Skeletal muscle satellite cell (primary cell): ENCODE measurements around the gene CYB561D2.

Experiments
- H3K27me3 ChIP-seq: 2 replicates; pipeline ENCODE4 v1.7.0; 2013; ENCODE audit warnings: low read length; ENCODE audit not compliant: control insufficient read depth, insufficient read depth
- H3K36me3 ChIP-seq: 2 replicates; pipeline ENCODE4 v1.7.0; 2013; ENCODE audit warnings: mild to moderate bottlenecking, control low read depth, low read length; ENCODE audit not compliant: insufficient read depth
- H3K4me1 ChIP-seq: 2 replicates; pipeline ENCODE4 v1.7.0; 2013; ENCODE audit warnings: low read length; ENCODE audit not compliant: control insufficient read depth, insufficient read depth
- H3K4me2 ChIP-seq: 2 replicates; pipeline ENCODE4 v1.7.0; 2013; ENCODE audit warnings: mild to moderate bottlenecking, low read length
- H3K4me3 ChIP-seq: 2 replicates; pipeline ENCODE4 v1.7.0; 2013; ENCODE audit warnings: low read length
- H3K9ac ChIP-seq: 2 replicates; pipeline ENCODE4 v1.7.0; 2013; ENCODE audit warnings: mild to moderate bottlenecking, low read depth, low read length, moderate library complexity
- H3K9me3 ChIP-seq: replicated peaks from 2 replicates; pipeline ENCODE4 v1.7.0; 2013; ENCODE audit warnings: mild to moderate bottlenecking, control low read depth, low read length

The CYB561D2 gene

GRCh38 chr3:50325113-50325480 lies 25.6 kb upstream of the CYB561D2 start:
- Histone ChIP-seq H3K4me3 (no peak overlapping the region), H3K36me3 (peaks cover 18% of the 10 kb centered on the region)

GRCh38 chr3:50325497-50326181 lies 25.0 kb upstream of the CYB561D2 start:
- H3K4me2 ChIP-seq, result no peak overlapping the region
- no peaks in the 10 kb centered on the region for H3K27me3 ChIP-seq
- H3K9ac ChIP-seq, result no peak overlapping the region
- no peaks in the 10 kb centered on the region for H3K9me3 ChIP-seq
- H3K4me1 ChIP-seq, result peaks cover 25% of the 10 kb centered on the region
- no peak overlapping the region for H3K4me3 ChIP-seq
- peaks cover 23% of the 10 kb centered on the region for H3K36me3 ChIP-seq

More at GRCh38 chr3:50325113-50325480, 25.6 kb upstream of the CYB561D2 start:
- no peak overlapping the region for H3K4me2 ChIP-seq
- H3K4me1 ChIP-seq, result peaks cover 30% of the 10 kb centered on the region
- no peaks in the 10 kb centered on the region for H3K27me3 ChIP-seq
- H3K9ac ChIP-seq, result no peak overlapping the region
- no peaks in the 10 kb centered on the region for H3K9me3 ChIP-seq

- Histone ChIP-seq H3K4me3 (no peak overlapping the region), H3K4me2 (no peak overlapping the region), H3K9me3 (no peaks in the 10 kb centered on the region), H3K27me3 (no peaks in the 10 kb centered on the region), H3K4me1 (peaks cover 25% of the 10 kb centered on the region), H3K9ac (no peak overlapping the region), H3K36me3 (peaks cover 28% of the 10 kb centered on the region)
These were observed 24.5 kb upstream of the CYB561D2 start for GRCh38 chr3:50326182-50326541.

- peaks cover 21% of the 10 kb centered on the region for H3K4me1 ChIP-seq
- H3K9ac ChIP-seq, result peak overlapping the region; percentile 96
These were observed 23.5 kb upstream of the CYB561D2 start for GRCh38 chr3:50327129-50327528.

GRCh38 chr3:50327943-50328691 lies 22.5 kb upstream of the CYB561D2 start, which contains the start of gene TUSC2:
Gene TUSC2 (minus strand): TSS chr3:50328223. CDS start chr3:50328099, 124 bp downstream.
- Histone ChIP-seq H3K9me3 (no peaks in the 10 kb centered on the region), H3K36me3 (peaks cover 39% of the 10 kb centered on the region), H3K4me3 (peak within 1 kb of the TSS; percentile 92), H3K4me1 (peaks cover 15% of the 10 kb centered on the region), H3K4me2 (peak within 1 kb of the TSS; percentile 99), H3K27me3 (no peaks in the 10 kb centered on the region), H3K9ac (peak within 1 kb of the TSS; percentile 96)

More at GRCh38 chr3:50327129-50327528, 23.5 kb upstream of the CYB561D2 start:
- H3K36me3 ChIP-seq, result peaks cover 38% of the 10 kb centered on the region
- H3K27me3 ChIP-seq, result no peaks in the 10 kb centered on the region
- H3K9me3 ChIP-seq, result no peaks in the 10 kb centered on the region
- peak overlapping the region; percentile 92 for H3K4me3 ChIP-seq
- peak overlapping the region; percentile 99 for H3K4me2 ChIP-seq

- peaks cover 39% of the 10 kb centered on the region for H3K36me3 ChIP-seq
- H3K4me1 ChIP-seq, result peaks cover 37% of the 10 kb centered on the region
These were observed 20.3 kb upstream of the CYB561D2 start for GRCh38 chr3:50330330-50330729.

GRCh38 chr3:50331364-50331907 lies 19.2 kb upstream of the CYB561D2 start:
- Histone ChIP-seq H3K27me3 (no peaks in the 10 kb centered on the region), H3K4me3 (no peak overlapping the region), H3K9ac (no peak overlapping the region), H3K36me3 (peaks cover 33% of the 10 kb centered on the region), H3K9me3 (no peaks in the 10 kb centered on the region), H3K4me1 (peaks cover 47% of the 10 kb centered on the region), H3K4me2 (no peak overlapping the region)

More at GRCh38 chr3:50330330-50330729, 20.3 kb upstream of the CYB561D2 start:
- Histone ChIP-seq H3K4me3 (no peak overlapping the region), H3K9ac (no peak overlapping the region), H3K9me3 (no peaks in the 10 kb centered on the region), H3K4me2 (no peak overlapping the region), H3K27me3 (no peaks in the 10 kb centered on the region)

GRCh38 chr3:50333744-50334328 lies 16.8 kb upstream of the CYB561D2 start:
- H3K4me1 ChIP-seq, result peaks cover 45% of the 10 kb centered on the region
- H3K9me3 ChIP-seq, result no peaks in the 10 kb centered on the region
- H3K9ac ChIP-seq, result peak overlapping the region; percentile 32
- H3K27me3 ChIP-seq, result no peaks in the 10 kb centered on the region
- no peak overlapping the region for H3K4me3 ChIP-seq
- H3K4me2 ChIP-seq, result peak overlapping the region; percentile 60
- peaks cover 33% of the 10 kb centered on the region for H3K36me3 ChIP-seq

GRCh38 chr3:50334339-50335075 lies 16.2 kb upstream of the CYB561D2 start:
- Histone ChIP-seq H3K9me3 (no peaks in the 10 kb centered on the region), H3K9ac (peak overlapping the region; percentile 32), H3K4me3 (peak overlapping the region; percentile 2), H3K36me3 (peaks cover 28% of the 10 kb centered on the region), H3K4me2 (peak overlapping the region; percentile 60), H3K4me1 (peaks cover 48% of the 10 kb centered on the region), H3K27me3 (no peaks in the 10 kb centered on the region)

GRCh38 chr3:50336452-50337174 lies 14.0 kb upstream of the CYB561D2 start:
- H3K9me3 ChIP-seq, result no peaks in the 10 kb centered on the region
- H3K4me2 ChIP-seq, result peak overlapping the region; percentile 81
- H3K9ac ChIP-seq, result peak overlapping the region; percentile 94
- peaks cover 7% of the 10 kb centered on the region for H3K36me3 ChIP-seq
- peak overlapping the region; percentile 98 for H3K4me3 ChIP-seq
- H3K4me1 ChIP-seq, result peaks cover 68% of the 10 kb centered on the region
- H3K27me3 ChIP-seq, result no peaks in the 10 kb centered on the region
